Measurements from ENCODE around the gene CALHM5. TPM values are rescaled to one million over a fixed set of nuclear protein-coding genes. Genes with fewer than 3 reads are reported as not detected.

Gene CALHM5
- total and polyA plus RNA-seq, 9 of the 15 experiments (the other 6 are each of a cell fraction or from before 2014, with no cell fraction given) = under 0.01 to 0.05 (median 0.02) TPM; not detected in 2

- TF ChIP-seq CLOCK (CRISPR knock-in tag; IDR thresholded peaks at IDR 0.05; ENCODE audit: borderline replicate concordance) (no peak), ZNF184 (CRISPR knock-in tag; IDR thresholded peaks at IDR 0.05) (no peak), NR2F6 (CRISPR knock-in tag; IDR thresholded peaks at IDR 0.05) (no peak), PBX2 (CRISPR knock-in tag; IDR thresholded peaks at IDR 0.05; ENCODE audit: low read depth) (no peak), PBX2 (tag; conservative IDR thresholded peaks at IDR 0.05; ENCODE audit: low read depth) (no peak), HEY1 (CRISPR knock-in tag; IDR thresholded peaks at IDR 0.05; ENCODE audit: borderline replicate concordance) (no peak), LARP7 (IDR thresholded peaks at IDR 0.05) (no peak), AFF1 (IDR thresholded peaks at IDR 0.05; ENCODE audit: low read depth in 1 of 2, partially characterized antibody in 2 of 2) (no peak), XRCC4 (IDR thresholded peaks at IDR 0.05; ENCODE audit: extremely low read depth, insufficient read depth, insufficient read length) (no peak), HNRNPH1 (optimal IDR thresholded peaks at IDR 0.05; ENCODE audit: low read depth, low read length) (no peak), MAFG (tag; conservative IDR thresholded peaks at IDR 0.05) (no peak), CREM (IDR thresholded peaks at IDR 0.05; ENCODE audit: low read depth) (no peak), KDM2B (CRISPR knock-in tag; IDR thresholded peaks at IDR 0.05) (no peak), L3MBTL2 (IDR thresholded peaks at IDR 0.05) (no peak), ZNF124 (CRISPR knock-in tag; IDR thresholded peaks at IDR 0.05) (no peak), DMBX1 (CRISPR knock-in tag; IDR thresholded peaks at IDR 0.05; ENCODE audit: borderline replicate concordance) (no peak), MED1 (CRISPR knock-in tag; IDR thresholded peaks at IDR 0.05; ENCODE audit: borderline replicate concordance) (no peak), HOMEZ (CRISPR knock-in tag; IDR thresholded peaks at IDR 0.05) (no peak)
These were observed at the start of gene CALHM5 (continued) for GRCh38 chr6:116511424-116512110.
